Kidney glomerular epithelial cell (primary cell): Measurements from ENCODE around the gene CACNA2D1.
"Not testable (repeated sequence)": the region's sequence is repeated elsewhere in the genome, so short reads cannot be mapped to it uniquely, and the experiment has no call there.

ENCODE experiments used
- DNase-seq: peaks from one replicate; lab custom pipeline; 2025; lab: John Stamatoyannopoulos, UW

Gene CACNA2D1

DNA sequence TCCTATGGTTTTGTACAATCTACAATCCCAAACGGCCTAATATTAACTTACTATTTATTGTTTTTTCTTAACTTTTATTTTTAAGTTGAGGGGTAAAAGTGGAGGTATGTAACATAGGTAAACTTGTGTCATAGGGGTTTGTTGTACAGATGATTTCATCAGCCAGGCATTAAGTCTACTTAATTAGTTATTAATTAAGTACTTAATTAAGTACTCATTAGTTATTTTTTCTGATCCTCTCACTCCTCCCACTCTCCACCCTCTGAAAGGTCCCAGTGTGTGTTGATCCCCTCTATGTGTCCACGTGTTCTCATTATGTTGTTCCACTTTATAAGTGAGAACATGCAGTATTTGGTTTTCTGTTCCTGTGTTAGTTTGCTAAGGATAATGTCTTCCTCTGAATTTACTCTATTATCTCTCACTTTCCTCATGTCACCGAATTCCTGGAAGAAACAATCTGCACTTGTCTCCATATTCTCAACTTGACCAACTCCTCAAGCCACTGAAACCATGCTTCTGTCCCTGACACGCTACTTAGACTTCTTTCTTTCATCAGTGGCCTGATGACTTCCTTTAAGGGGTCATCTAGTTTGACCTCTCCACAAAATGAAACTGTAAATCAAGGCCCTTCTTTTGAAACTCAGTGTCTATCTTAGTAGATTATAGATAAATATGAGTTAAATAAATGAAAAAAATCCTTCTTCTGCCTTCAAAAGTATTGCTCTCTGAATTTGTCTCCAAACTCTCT is 9.1 kb downstream of the CACNA2D1 start:
- DNase-seq, result no peak

DNA sequence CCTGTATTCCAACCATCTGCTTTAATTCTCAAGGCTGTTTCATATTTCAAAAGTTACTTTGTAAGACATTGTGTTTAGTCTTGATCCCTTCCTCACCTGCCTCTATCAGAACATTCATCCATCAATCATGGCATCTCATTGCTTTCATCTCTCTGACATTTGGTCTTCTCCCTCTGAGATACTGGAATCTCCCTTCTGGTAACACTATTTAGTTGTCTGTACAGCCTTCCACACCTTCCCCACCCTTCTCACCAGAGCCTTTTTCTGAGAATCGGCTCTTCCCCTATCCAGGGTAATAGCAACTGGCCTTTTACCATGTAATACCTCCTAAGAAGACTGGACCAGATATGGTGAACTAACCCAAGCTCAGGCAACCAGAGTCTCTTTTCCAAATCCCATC is 10.1 kb downstream of the CACNA2D1 start:
- DNase-seq, result no peak

DNA sequence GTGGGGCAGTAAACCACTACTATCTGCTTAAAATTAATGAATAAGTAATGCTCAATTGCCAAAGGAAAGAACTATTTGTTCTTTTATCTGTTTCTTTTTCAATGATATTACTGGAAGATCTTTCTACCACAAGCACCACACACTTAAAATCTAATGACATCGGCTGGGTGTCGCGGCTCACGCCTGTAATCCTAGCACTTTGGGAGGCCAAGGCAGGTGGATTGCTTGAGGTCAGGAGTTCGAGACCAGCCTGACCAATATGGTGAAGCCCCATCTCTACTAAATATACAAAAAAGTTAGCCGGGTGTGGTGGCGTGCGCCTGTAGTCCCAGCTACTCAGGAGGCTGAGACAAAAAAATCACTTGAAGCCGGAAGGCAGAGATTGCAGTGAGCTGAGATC is 10.8 kb downstream of the CACNA2D1 start:
- DNase-seq, result not testable (repeated sequence)

DNA sequence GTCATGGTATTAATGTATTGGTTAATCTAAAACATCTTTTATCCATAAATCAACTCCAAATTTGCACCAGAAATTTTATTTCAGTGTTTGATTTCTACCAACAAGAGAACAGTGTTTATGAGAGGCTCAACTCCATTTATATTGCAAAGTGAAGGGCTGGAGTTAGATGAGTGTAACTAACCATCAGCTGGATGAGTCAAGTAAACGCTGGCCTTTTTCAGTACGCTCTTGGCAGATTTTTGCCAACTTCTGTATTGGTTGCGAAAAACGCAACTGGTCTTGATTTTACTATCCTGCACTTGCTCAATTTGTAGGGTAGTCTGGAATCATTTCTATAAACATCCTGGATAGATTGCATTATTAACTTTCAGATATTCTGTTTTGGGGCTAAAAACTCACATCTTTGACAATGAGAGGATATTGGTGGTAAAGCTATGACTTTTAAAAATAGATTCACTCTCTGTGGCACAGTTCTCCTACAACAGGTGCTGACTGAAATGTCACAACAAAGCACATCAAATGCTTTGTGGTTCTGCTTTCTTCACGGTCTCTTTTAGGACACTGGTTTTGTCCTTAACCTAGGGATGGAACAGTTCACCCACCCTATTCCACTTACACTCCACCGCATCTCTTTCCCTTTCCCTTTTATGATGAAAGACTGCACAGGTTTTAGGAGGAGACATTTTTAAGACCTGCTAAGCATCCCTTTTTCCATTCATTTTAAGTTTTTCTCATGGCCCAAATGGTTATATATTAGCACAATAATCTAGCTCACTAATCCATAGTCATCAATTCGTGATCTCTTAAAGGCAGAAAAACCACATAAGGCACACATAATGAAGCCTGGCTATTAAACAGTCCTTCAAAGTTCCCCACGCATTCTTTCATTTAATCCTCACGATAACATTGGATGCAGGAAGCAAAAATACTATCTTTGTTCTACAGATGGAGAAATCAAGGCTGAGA is 12.8 kb downstream of the CACNA2D1 start:
- DNase-seq, result no peak

DNA sequence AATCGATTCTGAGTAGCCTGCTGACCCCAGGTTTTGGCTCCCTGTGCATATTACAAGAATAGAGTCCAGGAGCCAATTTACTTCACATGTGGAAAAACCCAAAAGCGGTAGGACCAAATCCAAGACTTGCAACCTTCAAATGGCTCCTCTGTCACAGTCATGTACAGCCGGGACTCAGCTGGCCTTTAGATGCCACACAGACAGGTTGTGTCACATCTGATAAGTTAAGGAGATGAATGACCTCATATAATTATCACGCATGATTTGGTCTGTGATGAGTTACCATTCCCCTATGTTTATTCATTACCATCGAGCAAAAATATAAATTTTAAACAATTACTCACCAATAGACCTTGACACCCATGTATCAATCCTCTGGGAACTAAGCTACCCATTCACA is 14.2 kb downstream of the CACNA2D1 start:
- DNase-seq, result no peak

DNA sequence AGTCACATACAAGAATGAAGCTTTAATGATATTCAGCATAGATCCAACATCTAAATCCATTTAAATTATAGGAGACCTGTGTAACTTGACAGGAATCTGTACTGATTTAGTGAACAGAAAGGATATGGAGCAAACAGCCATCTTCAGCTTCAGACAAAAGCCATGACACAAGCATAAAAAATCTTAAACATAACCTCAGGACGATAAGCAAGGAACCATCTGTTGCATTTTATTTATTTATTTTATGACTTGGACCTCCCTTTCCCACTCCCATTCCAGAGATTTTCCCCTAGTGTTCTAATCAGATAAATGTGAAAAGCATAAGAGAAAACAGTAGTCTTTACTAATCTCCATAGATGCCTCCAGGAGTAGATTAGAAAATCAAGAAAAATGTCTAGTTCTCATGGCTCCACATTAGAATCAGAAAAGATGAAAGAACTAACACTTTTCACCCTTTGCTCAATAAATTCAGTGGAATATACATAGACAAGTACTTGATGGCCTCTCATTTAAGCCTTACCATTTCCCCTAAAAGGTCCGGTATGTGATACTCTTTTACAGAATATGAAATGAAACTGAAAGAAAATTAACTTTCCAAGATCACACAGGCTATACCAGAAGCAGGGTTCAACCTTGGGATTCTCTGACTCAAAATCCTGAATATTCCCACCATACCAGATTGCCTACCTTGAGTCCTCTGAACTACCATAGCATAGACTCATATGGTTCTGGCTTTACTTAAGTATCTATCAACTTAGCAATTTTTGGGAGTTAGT is 15.2 kb downstream of the CACNA2D1 start:
- DNase-seq, result no peak

DNA sequence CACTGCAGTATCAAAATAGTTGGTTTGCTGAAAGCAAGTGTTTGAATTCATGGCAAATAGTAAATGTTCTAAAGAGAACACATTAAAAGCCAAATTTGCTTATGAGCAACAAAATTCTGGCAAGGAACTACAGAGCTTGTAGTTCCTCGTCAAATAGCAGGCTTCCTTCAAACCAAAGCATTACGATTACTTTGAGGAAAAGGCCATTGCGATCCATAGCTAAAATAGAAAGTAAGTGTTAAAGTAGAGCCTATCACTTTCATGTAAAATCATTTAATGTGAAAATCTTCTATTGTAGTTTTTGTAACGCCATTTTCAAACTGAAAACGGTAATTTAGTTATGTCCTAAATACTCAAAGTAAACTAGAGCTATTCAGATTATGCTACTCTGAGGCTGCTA is 20.1 kb downstream of the CACNA2D1 start:
- no peak for DNase-seq

DNA sequence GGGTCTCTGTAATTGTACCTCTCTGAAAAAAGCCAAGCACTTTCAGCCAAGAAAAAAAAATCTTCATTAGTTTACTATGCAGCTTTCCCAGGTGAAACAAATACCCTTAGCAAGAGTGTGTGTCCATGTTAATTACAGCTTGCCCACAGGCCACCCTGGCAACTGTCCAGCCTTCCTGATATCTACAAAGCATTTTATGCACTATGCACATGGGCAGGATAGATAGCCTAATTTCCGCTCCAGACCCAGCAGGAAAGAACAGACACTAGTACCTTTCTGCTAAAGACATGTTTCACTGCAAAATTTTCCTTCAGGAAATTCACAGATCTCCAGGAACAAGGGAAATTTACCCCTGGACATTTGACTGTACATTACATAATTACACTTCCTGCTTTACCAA is 24.4 kb downstream of the CACNA2D1 start:
- no peak for DNase-seq

DNA sequence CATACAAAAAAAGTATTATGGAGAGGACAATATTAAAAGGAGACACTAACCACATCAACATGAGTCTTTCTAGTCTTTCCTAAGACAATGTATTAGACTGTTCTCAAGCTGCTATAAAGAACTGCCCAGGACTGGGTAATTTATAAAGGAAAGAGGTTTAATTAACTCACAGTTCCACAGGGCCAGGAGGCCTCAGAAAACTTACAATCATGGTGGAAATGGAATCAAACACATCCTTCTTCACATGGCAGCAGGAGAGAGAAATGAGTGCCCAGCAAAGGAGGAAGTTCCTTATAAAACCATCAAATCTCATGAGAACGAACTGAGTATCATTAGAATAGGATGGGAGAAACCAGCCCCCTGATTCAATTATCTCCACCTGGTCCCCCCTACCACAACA is 25.7 kb downstream of the CACNA2D1 start:
- DNase-seq, result no peak

DNA sequence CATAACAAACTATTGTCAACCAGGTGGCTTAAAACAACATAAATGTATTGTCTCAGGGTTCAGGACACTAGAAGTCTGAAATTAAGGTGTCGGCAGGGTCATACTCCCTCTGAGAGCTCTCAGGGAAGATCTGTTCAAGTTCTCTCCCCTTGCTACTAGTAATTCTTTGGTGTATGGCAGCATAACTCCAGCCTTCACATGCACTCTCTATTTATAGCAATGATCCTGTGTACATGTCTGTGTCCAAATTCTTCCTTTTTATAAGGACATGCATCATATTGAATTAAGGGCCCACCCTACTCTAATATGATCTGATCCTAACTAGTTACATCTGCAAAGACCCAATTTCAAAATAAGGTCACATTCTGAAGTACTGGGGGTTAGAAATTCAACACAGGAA is 27.2 kb downstream of the CACNA2D1 start:
- DNase-seq, result no peak

DNA sequence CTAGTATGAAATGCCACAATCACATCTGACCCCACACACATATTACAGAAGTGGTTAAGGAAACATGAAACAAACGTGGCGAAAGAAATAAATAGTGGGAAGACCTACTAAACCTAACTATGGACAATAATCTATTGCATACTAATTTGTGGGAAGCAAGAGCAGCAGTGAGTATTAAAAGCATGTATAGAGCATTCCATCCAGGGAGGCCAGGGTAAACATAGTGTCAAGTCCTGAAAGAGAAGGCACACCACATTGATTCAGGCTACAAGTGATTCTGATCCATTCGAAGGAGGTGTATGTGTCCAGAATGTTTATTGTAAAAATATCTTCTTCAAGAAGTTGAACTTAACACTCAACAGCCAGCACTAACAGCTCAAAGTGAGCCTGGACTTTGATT is 29.2 kb downstream of the CACNA2D1 start:
- no peak for DNase-seq

DNA sequence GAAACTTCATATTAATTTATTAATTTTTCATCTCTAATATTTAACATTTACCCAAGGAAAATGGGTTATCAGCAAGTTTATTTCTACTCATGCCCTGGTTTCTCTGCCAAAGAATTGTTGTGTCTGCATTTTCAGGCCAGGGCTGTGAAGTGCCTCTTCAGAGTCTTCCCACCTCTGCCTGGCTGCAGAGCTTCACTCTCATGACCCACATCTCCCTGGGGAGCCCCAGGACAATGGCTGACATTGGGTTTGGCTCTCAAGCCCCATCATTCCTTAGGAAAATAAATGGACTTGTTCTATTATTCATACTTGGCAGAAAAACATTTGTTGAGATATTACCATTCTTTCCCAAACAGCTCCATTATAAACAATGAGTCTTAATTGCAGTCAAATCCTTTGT is 30.3 kb downstream of the CACNA2D1 start:
- no peak for DNase-seq

DNA sequence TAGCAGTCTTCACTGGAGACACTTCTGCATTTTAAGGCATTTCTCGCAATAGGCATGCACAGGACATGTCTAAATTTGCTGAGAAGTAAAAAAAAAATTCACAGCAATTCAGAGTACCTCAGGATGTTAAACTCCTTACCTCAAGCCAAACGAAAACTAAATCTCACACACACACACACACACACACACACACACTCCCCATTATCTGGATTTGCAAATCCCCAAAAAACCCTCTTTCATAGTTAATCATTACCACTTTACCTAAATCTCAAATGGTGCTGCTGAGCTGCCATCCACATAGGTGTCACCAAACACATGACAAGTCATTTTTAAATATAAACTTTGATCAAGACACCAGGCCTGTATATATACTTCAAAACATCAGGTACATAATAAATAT is 31.8 kb downstream of the CACNA2D1 start:
- DNase-seq, result no peak

DNA sequence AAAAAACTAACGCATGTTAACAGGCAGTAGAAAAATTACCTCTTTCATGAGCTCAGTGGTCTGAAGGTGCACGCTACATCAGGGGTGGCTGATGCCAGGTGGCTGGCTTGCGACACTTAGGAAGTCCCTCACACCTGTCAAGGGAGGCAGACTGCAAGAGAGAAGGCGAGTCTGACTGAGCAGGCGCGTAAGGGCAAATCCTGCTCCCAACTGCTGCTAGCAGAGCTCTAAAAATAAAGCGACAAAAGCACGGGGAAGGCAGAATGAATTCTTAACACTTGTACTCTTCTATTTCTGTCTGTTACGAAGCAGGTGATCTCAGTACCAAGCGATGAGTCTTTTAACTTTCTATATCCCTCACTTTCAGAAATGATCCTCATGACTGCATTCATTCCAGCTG is 33.1 kb downstream of the CACNA2D1 start:
- no peak for DNase-seq

DNA sequence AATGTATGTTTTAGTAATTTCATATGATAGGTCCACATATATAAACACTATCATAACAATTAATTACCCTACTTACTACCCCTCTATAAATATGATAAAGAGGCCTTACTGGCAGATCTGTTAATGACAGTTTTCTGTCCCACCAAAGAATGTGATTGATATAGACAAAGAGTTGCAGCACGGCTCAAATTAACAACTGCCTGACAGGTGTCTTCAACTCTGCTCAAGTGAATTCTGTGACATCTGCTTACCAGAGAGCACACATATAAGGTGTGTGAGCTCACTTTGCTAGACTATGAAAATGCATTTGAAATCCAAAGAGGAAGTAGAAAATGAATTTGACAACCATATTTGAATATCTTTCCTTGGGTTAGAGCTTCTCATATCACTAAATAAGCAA is 36.6 kb downstream of the CACNA2D1 start:
- DNase-seq, result no peak

DNA sequence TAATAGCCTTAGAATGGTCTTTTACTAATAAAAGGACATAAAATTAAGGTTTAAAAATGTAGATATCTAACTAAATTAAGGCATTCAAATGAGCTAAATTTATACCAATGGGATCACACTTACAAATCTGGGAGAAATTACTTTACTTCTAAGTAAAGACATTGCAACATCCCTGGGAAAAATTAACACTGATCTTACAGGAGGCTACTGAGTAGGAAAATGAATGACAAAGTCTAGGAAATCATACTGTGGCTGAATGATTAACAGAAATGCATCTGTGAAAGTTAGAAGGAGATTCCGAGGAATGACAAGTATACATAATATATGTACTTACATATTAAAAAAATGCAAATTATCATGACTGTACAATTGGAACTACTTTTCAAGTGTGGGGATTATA is 38.3 kb downstream of the CACNA2D1 start:
- DNase-seq, result no peak

DNA sequence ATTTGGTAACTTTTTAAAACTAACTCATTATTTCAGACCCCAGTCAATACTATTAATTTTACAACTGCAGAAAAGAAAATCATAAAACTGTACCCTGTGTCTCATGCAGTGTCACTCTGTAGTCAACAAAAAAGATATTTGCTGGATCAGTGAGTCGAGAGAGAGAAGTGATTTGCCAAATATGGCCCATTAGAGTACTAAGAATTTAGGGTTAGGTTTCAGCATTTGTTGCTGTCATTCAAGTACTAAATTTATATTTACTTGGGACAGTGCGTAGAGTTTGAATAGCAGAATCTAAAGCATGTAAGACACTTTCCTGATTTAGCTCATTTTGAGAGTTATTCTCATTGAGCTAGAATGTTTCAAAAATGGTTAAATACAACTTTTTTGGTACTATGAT is 38.9 kb downstream of the CACNA2D1 start:
- DNase-seq, result no peak

DNA sequence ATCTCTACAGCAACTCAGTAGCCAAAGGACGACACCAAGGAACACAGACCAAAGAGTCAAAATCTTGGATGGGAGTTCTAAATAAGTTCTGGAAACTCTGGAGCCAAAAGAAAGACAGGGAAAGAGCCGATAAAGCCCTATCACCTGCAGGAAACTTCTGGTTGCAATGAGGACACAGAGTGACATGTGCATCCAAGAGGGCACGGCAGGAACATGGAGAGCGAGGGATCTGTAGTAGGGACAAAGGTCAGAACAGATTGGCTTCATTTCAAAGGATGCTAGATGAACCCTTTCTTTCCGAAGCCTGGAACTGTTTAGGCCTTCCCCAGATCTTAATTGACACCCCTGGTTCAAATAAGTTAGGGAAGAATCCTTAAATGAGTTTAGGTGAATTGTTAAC is 39.5 kb downstream of the CACNA2D1 start:
- DNase-seq, result no peak

DNA sequence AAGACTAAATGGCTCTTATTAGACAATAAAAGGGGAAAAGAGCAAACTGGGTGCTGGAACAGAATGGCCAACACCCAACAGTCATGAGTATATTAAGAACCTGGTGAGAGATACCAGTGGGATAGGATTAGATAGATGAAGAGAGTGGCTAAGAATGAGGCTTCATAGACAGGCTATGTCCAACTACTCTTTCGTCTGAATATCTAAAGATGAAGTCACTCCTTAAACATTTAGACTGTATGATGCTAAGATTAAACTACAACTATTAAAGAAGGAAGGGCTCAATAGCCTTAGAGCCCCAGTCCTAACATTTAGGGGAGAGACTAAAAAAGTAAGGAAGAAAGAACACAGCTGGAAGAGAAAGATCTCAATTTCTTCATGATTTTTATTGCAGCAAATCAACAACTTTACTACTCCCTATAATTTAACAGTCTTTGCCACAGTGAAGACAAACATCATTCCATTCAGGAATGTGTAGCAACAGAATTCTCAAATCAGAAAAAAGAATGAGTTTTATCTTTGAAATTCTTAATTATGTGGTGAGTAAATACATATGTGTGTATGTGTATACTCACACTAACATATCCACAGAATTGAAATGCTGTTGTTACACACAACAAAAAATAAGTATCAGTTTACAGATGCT is 45.6 kb downstream of the CACNA2D1 start:
- DNase-seq, result no peak

DNA sequence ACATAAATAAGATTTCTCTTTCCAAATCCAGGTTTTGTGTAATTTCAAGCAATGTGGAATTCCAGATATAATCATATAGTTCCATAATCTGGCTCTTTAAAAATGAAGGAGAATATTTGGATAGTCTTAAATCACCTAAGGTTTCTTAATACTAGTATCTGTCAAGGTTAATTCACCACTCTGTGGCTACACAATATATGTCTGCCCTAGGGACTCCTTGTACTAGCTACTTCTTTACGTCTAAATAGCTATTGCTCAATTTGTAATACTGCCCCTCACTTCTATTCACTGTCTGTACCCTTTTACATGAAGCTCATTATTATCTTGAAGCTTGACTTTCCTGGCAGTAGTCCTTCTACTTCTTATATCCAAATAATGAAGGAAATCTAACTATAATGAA is 47.2 kb downstream of the CACNA2D1 start:
- DNase-seq, result no peak

DNA sequence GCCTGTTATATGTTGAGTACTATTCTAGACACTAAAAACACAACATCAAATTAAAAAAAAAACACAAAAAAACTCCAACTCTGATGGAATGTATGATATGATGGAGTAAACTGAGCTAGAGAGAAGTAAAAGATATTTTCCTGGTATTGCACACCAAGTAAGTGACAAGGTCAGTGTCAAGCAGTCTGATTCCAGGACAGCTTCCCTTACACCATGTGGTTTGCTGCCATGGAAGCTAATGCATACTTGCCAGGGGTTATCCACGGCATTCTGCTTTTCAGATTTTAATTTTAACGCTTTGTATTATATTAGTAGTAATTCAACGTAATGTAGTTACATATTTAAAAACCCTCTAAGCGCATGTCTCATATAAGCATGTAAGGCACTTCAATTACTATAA is 48.4 kb downstream of the CACNA2D1 start:
- no peak for DNase-seq

DNA sequence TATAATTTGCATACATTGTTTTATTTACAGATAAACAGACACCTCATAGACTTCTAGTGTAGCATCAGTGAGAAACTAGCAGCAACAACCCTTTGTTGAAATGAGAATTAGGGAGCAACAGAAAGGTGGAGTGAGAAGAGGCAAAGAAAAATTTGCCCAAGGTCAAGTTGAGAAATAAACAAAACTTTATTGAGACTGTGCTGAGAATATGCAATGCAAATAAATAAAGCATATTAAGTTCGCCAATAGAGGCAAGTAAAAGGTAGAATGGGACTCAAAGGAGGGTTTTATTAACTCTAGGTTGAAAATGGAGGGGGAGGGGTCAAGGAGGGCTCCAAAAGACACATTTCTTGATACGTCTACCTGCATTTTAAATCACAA is 49.7 kb downstream of the CACNA2D1 start:
- no peak for DNase-seq
